Body of pancreas (tissue), 4 donors: ENCODE measurements around the gene TATDN2.

Source experiments
- POLR2A ChIP-seq, 3 donors: fragments of 450-650 bp; IDR thresholded peaks; one replicate each; pipeline ENCODE4 v1.6.1; 2016; ENCODE audit warnings: antibody characterized with exemption in 3 of 3, mild to moderate bottlenecking in 2 of 3
- TF ChIP-seq, protein P1 (sequence below), 7 experiments: fragments of 450-650 bp in 4 of 7; fragments of 200-600 bp in 3 of 7; sonication (generic) in 3 of 7; IDR thresholded peaks; one replicate each; pipeline ENCODE4 v1.5.1; 2016 to 2019; ENCODE audit warnings: antibody characterized with exemption in 7 of 7

DNA sequence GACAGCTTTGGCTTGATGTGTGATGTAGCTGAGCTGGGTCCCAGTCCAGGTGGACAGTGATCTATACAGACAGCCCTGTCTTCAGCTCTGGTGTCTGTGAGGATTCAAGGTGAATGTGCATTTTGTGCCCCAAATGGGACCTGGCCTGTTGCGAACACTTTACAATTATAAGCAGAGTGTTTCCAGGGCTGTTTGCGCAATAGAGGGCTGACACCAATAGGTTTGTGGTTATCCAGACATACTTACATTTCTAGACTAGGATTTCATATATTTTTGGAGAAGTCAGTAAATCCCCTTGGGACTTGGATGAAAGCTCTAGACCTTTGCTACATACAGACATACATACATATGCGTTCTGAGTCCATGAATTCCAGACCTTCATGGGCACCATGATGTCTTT is 4.2 kb upstream of the TATDN2 start:
- TF ChIP-seq, protein P1, sequence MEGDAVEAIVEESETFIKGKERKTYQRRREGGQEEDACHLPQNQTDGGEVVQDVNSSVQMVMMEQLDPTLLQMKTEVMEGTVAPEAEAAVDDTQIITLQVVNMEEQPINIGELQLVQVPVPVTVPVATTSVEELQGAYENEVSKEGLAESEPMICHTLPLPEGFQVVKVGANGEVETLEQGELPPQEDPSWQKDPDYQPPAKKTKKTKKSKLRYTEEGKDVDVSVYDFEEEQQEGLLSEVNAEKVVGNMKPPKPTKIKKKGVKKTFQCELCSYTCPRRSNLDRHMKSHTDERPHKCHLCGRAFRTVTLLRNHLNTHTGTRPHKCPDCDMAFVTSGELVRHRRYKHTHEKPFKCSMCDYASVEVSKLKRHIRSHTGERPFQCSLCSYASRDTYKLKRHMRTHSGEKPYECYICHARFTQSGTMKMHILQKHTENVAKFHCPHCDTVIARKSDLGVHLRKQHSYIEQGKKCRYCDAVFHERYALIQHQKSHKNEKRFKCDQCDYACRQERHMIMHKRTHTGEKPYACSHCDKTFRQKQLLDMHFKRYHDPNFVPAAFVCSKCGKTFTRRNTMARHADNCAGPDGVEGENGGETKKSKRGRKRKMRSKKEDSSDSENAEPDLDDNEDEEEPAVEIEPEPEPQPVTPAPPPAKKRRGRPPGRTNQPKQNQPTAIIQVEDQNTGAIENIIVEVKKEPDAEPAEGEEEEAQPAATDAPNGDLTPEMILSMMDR (IDR thresholded peaks at IDR 0.05), result no peak
- no peak for TF ChIP-seq POLR2A (IDR thresholded peaks at IDR 0.05)
